DOHH2 (cell line): ENCODE results near the gene STAT5B.

ENCODE experiments used
- H3F3A ChIP-seq: fragments of 200-600 bp; sonication (generic), shearing (Covaris generic); 2 replicates; pipeline ENCODE4 v1.6.0; 2016; ENCODE audit warnings: antibody characterized with exemption, mild to moderate bottlenecking; ENCODE audit not compliant: control insufficient read depth, insufficient read depth
- H3K27ac ChIP-seq: fragments of 200-600 bp; sonication (generic); 2 replicates; pipeline ENCODE4 v1.5.1; 2014; ENCODE audit warnings: low read depth, mild to moderate bottlenecking, low read length, moderate library complexity
- H3K27me3 ChIP-seq: fragments of 200-600 bp; sonication (generic); 2 replicates; pipeline ENCODE4 v1.6.1; 2014; ENCODE audit warnings: mild to moderate bottlenecking, low read length, mixed read lengths; ENCODE audit not compliant: control insufficient read depth
- H3K36me3 ChIP-seq: fragments of 200-600 bp; sonication (generic); 2 replicates; pipeline ENCODE4 v1.6.1; 2014; ENCODE audit warnings: mild to moderate bottlenecking, low read length, moderate library complexity, mixed read lengths; ENCODE audit not compliant: control insufficient read depth
- H3K4me1 ChIP-seq: fragments of 200-600 bp; sonication (generic); 2 replicates; pipeline ENCODE4 v1.6.1; 2014; ENCODE audit warnings: mild to moderate bottlenecking, low read length, mixed read lengths; ENCODE audit not compliant: control insufficient read depth
- H3K4me2 ChIP-seq: fragments of 200-600 bp; sonication (generic); 2 replicates; pipeline ENCODE4 v1.6.0; 2014; ENCODE audit warnings: mild to moderate bottlenecking, low read length, moderate library complexity
- H3K4me3 ChIP-seq: fragments of 200-600 bp; sonication (generic); 2 replicates; pipeline ENCODE4 v1.5.1; 2014; ENCODE audit warnings: mild to moderate bottlenecking, low read length, mixed read lengths
- H3K79me2 ChIP-seq: fragments of 200-600 bp; sonication (generic); 2 replicates; pipeline ENCODE4 v1.6.1; 2014; ENCODE audit warnings: mild to moderate bottlenecking, low read length, mixed read lengths; ENCODE audit not compliant: control insufficient read depth
- H3K9me2 ChIP-seq: fragments of 200-600 bp; sonication (generic); replicated peaks from 2 replicates; pipeline ENCODE4 v1.6.1; 2014; ENCODE audit warnings: mild to moderate bottlenecking, low read length, mixed read lengths; ENCODE audit not compliant: control insufficient read depth
- H3K9me3 ChIP-seq: fragments of 200-600 bp; sonication (generic); 2 replicates; pipeline ENCODE4 v1.6.1; 2014; ENCODE audit warnings: antibody characterized with exemption, low read length, mixed read lengths; ENCODE audit not compliant: control insufficient read depth, insufficient read depth
- H4K20me1 ChIP-seq: fragments of 200-600 bp; sonication (generic); 2 replicates; pipeline ENCODE4 v1.6.0; 2014; ENCODE audit warnings: low read depth, mild to moderate bottlenecking, antibody characterized with exemption, low read length, moderate library complexity; ENCODE audit not compliant: control insufficient read depth, insufficient read depth
- CTCF ChIP-seq: fragments of 200-600 bp; sonication (generic); IDR thresholded peaks from one replicate; pipeline ENCODE4 v1.5.1; 2014; ENCODE audit warnings: antibody characterized with exemption, mild to moderate bottlenecking, low read depth, low read length; ENCODE audit not compliant: poor library complexity, severe bottlenecking
- EZH2phosphoT487 ChIP-seq: fragments of 200-600 bp; sonication (generic); IDR thresholded peaks from 2 replicates; pipeline ENCODE4 v1.6.1; 2017; ENCODE audit warnings: borderline replicate concordance, mild to moderate bottlenecking, antibody characterized with exemption, low read length, moderate library complexity, mixed read lengths

Gene STAT5B

GRCh38 chr17:42203354-42203753 is 72.8 kb downstream of the STAT5B start:
- H3F3A ChIP-seq = no peaks in the 10 kb centered on the region; the same call in 1 of the 2 replicates
- H3K9me2 ChIP-seq = no peaks in the 10 kb centered on the region
- H3K4me1 ChIP-seq = no peaks in the 10 kb centered on the region
- peaks cover 43% of the 10 kb centered on the region for H3K36me3 ChIP-seq
- TF ChIP-seq EZH2phosphoT487 (no peak), CTCF (no peak)
- no peaks in the 10 kb centered on the region for H3K27me3 ChIP-seq
- no peak overlapping the region for H3K4me2 ChIP-seq
- no peak overlapping the region for H3K4me3 ChIP-seq
- no peaks in the 10 kb centered on the region for H4K20me1 ChIP-seq
- H3K79me2 ChIP-seq = no peaks in the 10 kb centered on the region
- no peak overlapping the region for H3K27ac ChIP-seq
- no peaks in the 10 kb centered on the region for H3K9me3 ChIP-seq

GRCh38 chr17:42202696-42203095 is 73.5 kb downstream of the STAT5B start:
- TF ChIP-seq EZH2phosphoT487 (no peak), CTCF (no peak)
- H3K9me2 ChIP-seq = no peaks in the 10 kb centered on the region
- H3K36me3 ChIP-seq = peaks cover 43% of the 10 kb centered on the region
- no peak overlapping the region for H3K27ac ChIP-seq
- no peak overlapping the region for H3K4me3 ChIP-seq
- no peaks in the 10 kb centered on the region for H3K79me2 ChIP-seq
- no peaks in the 10 kb centered on the region for H3K9me3 ChIP-seq
- H3K27me3 ChIP-seq = no peaks in the 10 kb centered on the region
- no peaks in the 10 kb centered on the region for H4K20me1 ChIP-seq
- no peak overlapping the region for H3K4me2 ChIP-seq
- no peaks in the 10 kb centered on the region for H3K4me1 ChIP-seq
- no peaks in the 10 kb centered on the region; the same call in 1 of the 2 replicates for H3F3A ChIP-seq

- peaks cover 37% of the 10 kb centered on the region for H3K36me3 ChIP-seq
- H3K4me1 ChIP-seq = no peaks in the 10 kb centered on the region
- no peak overlapping the region for H3K4me2 ChIP-seq
- H3K9me2 ChIP-seq = no peaks in the 10 kb centered on the region
- H3K9me3 ChIP-seq = no peaks in the 10 kb centered on the region
- H3K27ac ChIP-seq = no peak overlapping the region
- H3K27me3 ChIP-seq = no peaks in the 10 kb centered on the region
- TF ChIP-seq EZH2phosphoT487 (no peak), CTCF (no peak)
- H3K4me3 ChIP-seq = no peak overlapping the region
- H3F3A ChIP-seq = no peaks in the 10 kb centered on the region; the same call in 1 of the 2 replicates
- no peaks in the 10 kb centered on the region for H3K79me2 ChIP-seq
- no peaks in the 10 kb centered on the region for H4K20me1 ChIP-seq
Observed at GRCh38 chr17:42202159-42202558, 74.0 kb downstream of the STAT5B start.

GRCh38 chr17:42201458-42201772 is 74.8 kb downstream of the STAT5B start:
- no peaks in the 10 kb centered on the region for H3K9me2 ChIP-seq
- H3K27me3 ChIP-seq = no peaks in the 10 kb centered on the region
- peaks cover 34% of the 10 kb centered on the region for H3K36me3 ChIP-seq
- H3K9me3 ChIP-seq = no peaks in the 10 kb centered on the region
- no peak overlapping the region for H3K27ac ChIP-seq
- no peaks in the 10 kb centered on the region; the same call in 1 of the 2 replicates for H3K4me1 ChIP-seq
- H3K79me2 ChIP-seq = no peaks in the 10 kb centered on the region
- TF ChIP-seq CTCF (no peak), EZH2phosphoT487 (no peak)
- H3F3A ChIP-seq = no peaks in the 10 kb centered on the region; the same call in 1 of the 2 replicates
- no peak overlapping the region for H3K4me3 ChIP-seq
- no peak overlapping the region for H3K4me2 ChIP-seq
- no peaks in the 10 kb centered on the region for H4K20me1 ChIP-seq
